Heart left ventricle (tissue), 16 donors: ENCODE results near the gene MLST8. TPM values are rescaled to one million over a fixed set of nuclear protein-coding genes. Genes with fewer than 3 reads are reported as not detected.

Source experiments
- ATAC-seq, 4 donors: fragments of 200-7000 bp; cut with Tn5 transposase; one replicate each; pipeline ENCODE4 v1.9.1; 2020 to 2022; ENCODE audit warnings: moderate library complexity in 4 of 4, mild to moderate bottlenecking in 3 of 4, moderate number of reproducible peaks in 1 of 4
- DNase-seq, 5 donors: peaks; one replicate each; pipeline ENCODE4 v3.0.0-alpha.2; 2020
- H3K27ac ChIP-seq, 12 donors: fragments of 200-600 bp; sonication (generic) in 4 of 12; one replicate each; pipeline versions ENCODE4 v1.5.0 to v1.8.0; 2016 to 2022; ENCODE audit warnings: mild to moderate bottlenecking in 2 of 12
- H3K27me3 ChIP-seq, 9 donors: fragments of 200-600 bp; sonication (generic) in 2 of 9; one replicate each; pipeline versions ENCODE4 v1.5.1 to v1.8.0; 2016 to 2022; ENCODE audit warnings: mild to moderate bottlenecking in 3 of 9
- H3K36me3 ChIP-seq, 9 donors: fragments of 200-600 bp; sonication (generic) in 2 of 9; one replicate each; pipeline versions ENCODE4 v1.5.0 to v1.8.0; 2018 to 2022; ENCODE audit warnings: mild to moderate bottlenecking in 2 of 9
- H3K4me1 ChIP-seq, 12 donors: fragments of 200-600 bp; sonication (generic) in 4 of 12; one replicate each; pipeline versions ENCODE4 v1.5.0 to v1.8.0; 2016 to 2022; ENCODE audit warnings: mild to moderate bottlenecking in 3 of 12
- H3K4me3 ChIP-seq, 12 donors: fragments of 200-600 bp; sonication (generic) in 4 of 12; one replicate each; pipeline versions ENCODE4 v1.5.0 to v1.8.0; 2017 to 2022; ENCODE audit warnings: mild to moderate bottlenecking in 9 of 12, moderate library complexity in 4 of 12
- H3K9me3 ChIP-seq, 12 donors: fragments of 200-600 bp; sonication (generic) in 4 of 12; one replicate each; pipeline versions ENCODE4 v1.5.0 to v1.8.0; 2016 to 2022; ENCODE audit warnings: mild to moderate bottlenecking in 1 of 12
- CTCF ChIP-seq, 12 donors: fragments of 200-600 bp; sonication (generic) in 4 of 12; IDR thresholded peaks; one replicate each; pipeline versions ENCODE4 v1.5.0 to v1.8.0; 2018 to 2022; ENCODE audit warnings: antibody characterized with exemption in 12 of 12, mild to moderate bottlenecking in 5 of 12
- POLR2A ChIP-seq, 2 donors: fragments of 450-650 bp; IDR thresholded peaks; one replicate each; pipeline ENCODE4 v1.6.1; 2017; ENCODE audit warnings: antibody characterized with exemption in 2 of 2, mild to moderate bottlenecking in 2 of 2, moderate library complexity in 2 of 2
- WGBS, 4 donors: extraction: QIAGEN DNeasy Blood & Tissue Kit in 2 of 4; methylation state at CpG; one replicate each; pipeline versions ENCODE4 v1.1.5 to v1.1.7; 2013 to 2018; 5-methylcytosine and 5-hydroxymethylcytosine counted together
- intact Hi-C, 10 donors: fragments of 100-400 bp; cut with DNase I; formaldehyde crosslinking; loops; one replicate each; pipeline versions ENCODE4 v1.11.1 to v1.14.2; 2022
- polyA plus RNA-seq, 2 donors: library from polyadenylated mRNA; stranded (reverse); fragments of 200-250 nt; gene quantifications; one replicate each; pipeline ENCODE4 v1.2.3, GENCODE V29; 2013
- total RNA-seq, 9 donors: library from RNA; depleted of rRNA in 2 of 9; stranded (reverse); fragments of >200 nt in 2 of 9; fragmentation: NEBNext Ultra II Directional in 3 of 9; extraction: Animal tissue kit (Norgen Biotek cat#: 25700) in 3 of 9; gene quantifications; one replicate each; pipeline versions ENCODE4 v1.1.0 to v1.2.4, GENCODE V29; 2016 to 2023
- donor health status: ischemic (EF 13 %, LVEDD 7.1; RV severe dilation, severe dysfunction).
- donor health status: healthy with polysubstance abuse.
- donor health status: DM: no; HTN: yes; CAD: no.
- donor health status: DM: no; HTN: no; CAD: no.
- donor health status: ischemic (EF 25% LVEDD 6.9; RV normal size, moderate dysfunction).
- donor health status: ischemic (EF 25% LVEDD 5.7; RV mildly dilated, moderate dysfunction).
- donor health status: healthy.
- donor health status: DM: yes; HTN: yes; CAD: no.
- donor health status: ischemic (EF 35%, LVEDD 5.7; RV mildly dilated, moderate dysfunction).
- donor health status: nonischemic (EF 11% LVEDD 7.7; RV severe dilation, severe dysfunction).
- donor health status: DM: yes; HTN: yes; CAD: no.
- donor health status: PGD.
- donor health status: ischemic (EF 29% LVEDD 5.4; RV normal size, mild dysfunction).
- donor health status: nonischemic (EF 23%, LVEDD 6.1; RV moderate dilation, normal function).

The MLST8 gene
- total and polyA plus RNA-seq, 11 donors: 19.8 to 49.0 (median 23.5) TPM

GRCh38 chr16:2207872-2208271 is 2.6 kb downstream of the MLST8 start:
- intact Hi-C loops: loop anchor here in 2 of 10 donors (5.0 kb wide), 2 partner anchors 44 to 51 kb away; partner anchors contain the start of genes ECI1 (in 1 of the 2) and TRAF7 (in 1 of the 2)
- Histone ChIP-seq H3K27ac (no peak overlapping the region), H3K36me3 (peaks cover 0 to 46% (median 32%) of the 10 kb centered on the region in 9 donors), H3K4me3 (no peak overlapping the region), H3K27me3 (no peaks in the 10 kb centered on the region), H3K4me1 (peaks cover 11 to 52% (median 29%) of the 10 kb centered on the region in 12 donors), H3K9me3 (no peaks in the 10 kb centered on the region)
- DNase-seq (no peak), ATAC-seq (no peak)
- TF ChIP-seq POLR2A (IDR thresholded peaks at IDR 0.05) (no peak), CTCF (IDR thresholded peaks at IDR 0.05) (no peak)
- WGBS, 4 donors: 76 to 90% (median 88%) methylated on average over 5 to 9 of the region's 9 CpGs

GRCh38 chr16:2208308-2208707 is 3.1 kb downstream of the MLST8 start:
- 75 to 84% (median 79%) methylated on average over 4 to 23 of the region's 23 CpGs for WGBS, 4 donors
- ATAC-seq: no peak
- H3K27me3 ChIP-seq: no peaks in the 10 kb centered on the region
- TF ChIP-seq POLR2A (IDR thresholded peaks at IDR 0.05) (no peak), CTCF (IDR thresholded peaks at IDR 0.05) (no peak)
- H3K4me3 ChIP-seq: no peak overlapping the region
- no peak for DNase-seq
- peaks cover 15 to 56% (median 34%) of the 10 kb centered on the region in 12 donors for H3K4me1 ChIP-seq
- H3K36me3 ChIP-seq: peaks cover 0 to 46% (median 32%) of the 10 kb centered on the region in 9 donors
- no peaks in the 10 kb centered on the region for H3K9me3 ChIP-seq
- no peak overlapping the region for H3K27ac ChIP-seq
- intact Hi-C loops: loop anchor here in 2 of 10 donors (5.0 kb wide), 2 partner anchors 44 to 51 kb away; partner anchors contain the start of genes ECI1 (in 1 of the 2) and TRAF7 (in 1 of the 2)

- 79 to 94% (median 89%) methylated on average over 6 to 9 of the region's 9 CpGs for WGBS, 4 donors
- DNase-seq: no peak
- no peak overlapping the region for H3K4me3 ChIP-seq
- H3K27ac ChIP-seq: no peak overlapping the region
- no peak for ATAC-seq
- H3K4me1 ChIP-seq: peaks cover 17 to 61% (median 38%) of the 10 kb centered on the region in 12 donors
- TF ChIP-seq CTCF (IDR thresholded peaks at IDR 0.05): no peak
- no peak for TF ChIP-seq POLR2A (IDR thresholded peaks at IDR 0.05)
- intact Hi-C loops: loop anchor here in 2 of 10 donors (5.0 kb wide), 2 partner anchors 44 to 51 kb away; partner anchors contain the start of genes ECI1 (in 1 of the 2) and TRAF7 (in 1 of the 2)
- H3K36me3 ChIP-seq: peaks cover 0 to 46% (median 32%) of the 10 kb centered on the region in 9 donors
- H3K27me3 ChIP-seq: no peaks in the 10 kb centered on the region
- H3K9me3 ChIP-seq: no peaks in the 10 kb centered on the region
Measured at GRCh38 chr16:2208772-2209171, 3.5 kb downstream of the MLST8 start.

GRCh38 chr16:2209258-2210008 is 4.2 kb downstream of the MLST8 start:
- intact Hi-C loops: loop anchor here in 3 of 10 donors (5.0 to 10.0 kb wide), 3 partner anchors 43 to 55 kb away; partner anchors contain the start of genes TRAF7 (in 2 of the 3) and ECI1 (in 1 of the 3)
- peaks cover 17 to 68% (median 41%) of the 10 kb centered on the region in 12 donors for H3K4me1 ChIP-seq
- H3K9me3 ChIP-seq: no peaks in the 10 kb centered on the region
- no peaks in the 10 kb centered on the region for H3K27me3 ChIP-seq
- DNase-seq (no peak), ATAC-seq (no peak)
- peaks cover 0 to 46% (median 32%) of the 10 kb centered on the region in 9 donors for H3K36me3 ChIP-seq
- no peak overlapping the region for H3K27ac ChIP-seq
- no peak overlapping the region for H3K4me3 ChIP-seq
- WGBS, 4 donors: 89 to 92% (median 89%) methylated on average over 9 to 29 of the region's 29 CpGs
- TF ChIP-seq CTCF (IDR thresholded peaks at IDR 0.05) (no peak), POLR2A (IDR thresholded peaks at IDR 0.05) (no peak)
